K562 (cell line): ENCODE results near the gene PRTN3. TPM values are rescaled to one million over a fixed set of nuclear protein-coding genes. Genes with fewer than 3 reads are reported as not detected.

Experiments used
- ARHGAP35 ChIP-seq: fragments of 450-650 bp; IDR thresholded peaks from 2 replicates; pipeline ENCODE4 v1.6.1; 2018; ENCODE audit not compliant: partially characterized antibody
- DNMT1 ChIP-seq: fragments of 450-650 bp; IDR thresholded peaks from 2 replicates; pipeline ENCODE4 v1.6.1; 2016; ENCODE audit warnings: antibody characterized with exemption, mild to moderate bottlenecking
- FOXP4 ChIP-seq: sonication (generic); formaldehyde crosslinking; IDR thresholded peaks from 2 replicates; pipeline ENCODE4 v1.8.0; 2022; ENCODE audit warnings: mild to moderate bottlenecking, missing genetic modification reagents, borderline replicate concordance
- GABPB2 ChIP-seq: fragments of 250-450 bp; sonication (Bioruptor Pico); conservative IDR thresholded peaks from 2 replicates; pipeline ENCODE4 v1.5.1; 2021; ENCODE audit warnings: mild to moderate bottlenecking
- HDGF ChIP-seq: fragments of 450-650 bp; IDR thresholded peaks from 2 replicates; pipeline ENCODE4 v1.6.1; 2016
- JUND ChIP-seq, 2 experiments: IDR thresholded peaks; 2 replicates in 1 of 2; 3 replicates in 1 of 2; pipeline ENCODE4 v1.6.1; 2011; ENCODE audit warnings: borderline replicate concordance in 2 of 2, low read depth in 2 of 2, low read length in 2 of 2, improper control_type of control experiment in 1 of 2, missing biosample characterization in 1 of 2, missing genetic modification characterization in 1 of 2, missing genetic modification reagents in 1 of 2
- POLR2H ChIP-seq: IDR thresholded peaks from 2 replicates; pipeline ENCODE4 v1.6.1; 2016; ENCODE audit warnings: missing genetic modification characterization, low read depth, mild to moderate bottlenecking, control low read depth, missing compliant biosample characterization, moderate library complexity
- TFAP4 ChIP-seq: sonication (generic); formaldehyde crosslinking; IDR thresholded peaks from 2 replicates; pipeline ENCODE4 v1.8.0; 2022; ENCODE audit warnings: missing genetic modification reagents, mild to moderate bottlenecking, moderate library complexity, borderline replicate concordance
- UBTF ChIP-seq, 2 experiments: IDR thresholded peaks; 2 replicates each; pipeline ENCODE4 v1.6.1; 2012; ENCODE audit warnings: improper control_type of control experiment in 2 of 2, low read depth in 2 of 2, low read length in 2 of 2, borderline replicate concordance in 1 of 2
- ZBED1 ChIP-seq: IDR thresholded peaks from 2 replicates; pipeline ENCODE4 v1.6.1; 2014
- ZBTB1 ChIP-seq: sonication (generic); formaldehyde crosslinking; IDR thresholded peaks from 2 replicates; pipeline ENCODE4 v1.8.1; 2023; ENCODE audit warnings: missing genetic modification reagents, low read depth, mild to moderate bottlenecking, borderline replicate concordance
- ZBTB43 ChIP-seq: sonication (generic); formaldehyde crosslinking; IDR thresholded peaks from 2 replicates; pipeline ENCODE4 v1.8.0; 2023; ENCODE audit warnings: mild to moderate bottlenecking, missing genetic modification reagents
- ZNF398 ChIP-seq: fragments of 250-450 bp; sonication (Bioruptor Pico); IDR thresholded peaks from 2 replicates; pipeline ENCODE4 v1.8.0; 2021; ENCODE audit warnings: moderate library complexity, mild to moderate bottlenecking, inconsistent platforms
- ZNF449 ChIP-seq: fragments of 250-450 bp; sonication (Bioruptor Pico); IDR thresholded peaks from 2 replicates; pipeline ENCODE4 v1.8.0; 2022; ENCODE audit warnings: moderate library complexity, mild to moderate bottlenecking, inconsistent platforms
- polyA plus RNA-seq, 8 experiments: library from polyadenylated mRNA; depleted of rRNA in 4 of 8; stranded (reverse) in 5 of 8; unstranded in 3 of 8; fragments of >200 nt; fragmentation: Nextera tagmentation in 2 of 8; fragmentation: Illumina TruSeq in 1 of 8; extraction: Ambion mirVana in 2 of 8; extraction: Trizol in 1 of 8; gene quantifications; 2 replicates each; pipeline versions ENCODE4 v1.2.1 to v1.2.3, GENCODE V29; 2011 to 2014; ENCODE audit warnings: inconsistent platforms in 1 of 8, missing spikeins in 1 of 8
- total RNA-seq, 7 experiments: library from RNA; depleted of rRNA in 6 of 7; stranded (reverse); fragments of >200 nt in 6 of 7; fragmentation: Illumina TruSeq in 2 of 7; extraction: Trizol in 2 of 7; gene quantifications; 2 replicates each; pipeline versions ENCODE4 v1.2.1 to v1.2.3, GENCODE V29; 2011 to 2021; ENCODE audit warnings: low replicate concordance in 1 of 7

PRTN3 gene
- total and polyA plus RNA-seq, 9 of the 15 experiments (the other 6 are each of a cell fraction or from before 2014, with no cell fraction given), result 0.14 to 0.86 (median 0.43) TPM; not detected in 3

GRCh38 chr19:869245-870177 lies 28.7 kb downstream of the PRTN3 start (continued):
- TF ChIP-seq ZNF398 (CRISPR knock-in tag) (no peak), JUND (IDR thresholded peaks at IDR 0.05; ENCODE audit: borderline replicate concordance, low read depth, low read length) (peak; percentile 79; the same call in 1 of the 2 replicates), JUND (tag; IDR thresholded peaks at IDR 0.05; ENCODE audit: borderline replicate concordance, low read depth, low read length) (no peak; the same call in 2 of the 3 replicates), ZBTB1 (CRISPR knock-in tag) (no peak), ZBED1 (no peak), TFAP4 (CRISPR knock-in tag) (no peak; the same call in 1 of the 2 replicates), GABPB2 (CRISPR knock-in tag) (no peak), UBTF (IDR thresholded peaks at IDR 0.05; ENCODE audit: borderline replicate concordance in 1 of 2, low read depth in 2 of 2, low read length in 2 of 2) (no peak), ARHGAP35 (no peak), DNMT1 (no peak), ZNF449 (CRISPR knock-in tag) (no peak), ZBTB43 (CRISPR knock-in tag) (no peak), HDGF (no peak), FOXP4 (CRISPR knock-in tag) (no peak), POLR2H (tag) (no peak)
